HG03280 (cell line): ENCODE results near the gene ACP7.

ENCODE experiments used
- ATAC-seq: cut with Tn5 transposase; IDR thresholded peaks from one replicate; pipeline ENCODE4 v1.9.1; 2021; ENCODE audit warnings: mild to moderate bottlenecking, moderate library complexity; ENCODE audit not compliant: unreplicated experiment

Gene ACP7

GRCh38 chr19:39146091-39146490 lies 61.9 kb downstream of the ACP7 start:
- no peak for ATAC-seq

- ATAC-seq = no peak
Measured at GRCh38 chr19:39146686-39147450, 62.7 kb downstream of the ACP7 start.

- no peak for ATAC-seq
Measured at GRCh38 chr19:39147480-39147879, 63.3 kb downstream of the ACP7 start.

- ATAC-seq = no peak
Measured at GRCh38 chr19:39148939-39149529, 64.9 kb downstream of the ACP7 start.

GRCh38 chr19:39150235-39150634 lies 66.1 kb downstream of the ACP7 start:
- no peak for ATAC-seq

- no peak for ATAC-seq
Measured at GRCh38 chr19:39150807-39151600, 66.8 kb downstream of the ACP7 start.

GRCh38 chr19:39152066-39152465 lies 67.9 kb downstream of the ACP7 start:
- no peak for ATAC-seq

GRCh38 chr19:39154100-39154628 lies 70.0 kb downstream of the ACP7 start:
- no peak for ATAC-seq

GRCh38 chr19:39154629-39155100 lies 70.5 kb downstream of the ACP7 start:
- no peak for ATAC-seq

GRCh38 chr19:39155114-39155700 lies 71.0 kb downstream of the ACP7 start:
- no peak for ATAC-seq

- ATAC-seq = no peak
Measured at GRCh38 chr19:39155741-39156140, 71.6 kb downstream of the ACP7 start.

- ATAC-seq = no peak
Measured at GRCh38 chr19:39156326-39157230, 72.4 kb downstream of the ACP7 start.

GRCh38 chr19:39157275-39157996 lies 73.3 kb downstream of the ACP7 start:
- ATAC-seq = no peak

- no peak for ATAC-seq
Measured at GRCh38 chr19:39157997-39158389, 73.8 kb downstream of the ACP7 start.

GRCh38 chr19:39158646-39159260 lies 74.6 kb downstream of the ACP7 start:
- no peak for ATAC-seq

GRCh38 chr19:39160523-39160861 lies 76.3 kb downstream of the ACP7 start:
- ATAC-seq = no peak
